GOT3 (cell line): Measurements from ENCODE around the gene SS18L1.

Source experiments
- DNase-seq: peaks from one replicate; lab custom pipeline; 2025; ENCODE audit warnings: mixed read lengths; lab: John Stamatoyannopoulos, UW

SS18L1 gene

GRCh38 chr20:62195736-62196135, 52.2 kb downstream of the SS18L1 start:
- no peak for DNase-seq

- DNase-seq = no peak
Measured at GRCh38 chr20:62196286-62196685, 52.7 kb downstream of the SS18L1 start.

- DNase-seq = no peak
Measured at GRCh38 chr20:62197311-62197710, 53.7 kb downstream of the SS18L1 start.

GRCh38 chr20:62197801-62198200, 54.2 kb downstream of the SS18L1 start:
- no peak for DNase-seq

GRCh38 chr20:62198496-62198895, 54.9 kb downstream of the SS18L1 start:
- no peak for DNase-seq

GRCh38 chr20:62198931-62199330, 55.4 kb downstream of the SS18L1 start:
- no peak for DNase-seq

- DNase-seq = no peak
Measured at GRCh38 chr20:62200491-62201172, 57.1 kb downstream of the SS18L1 start.

- DNase-seq = no peak
Measured at GRCh38 chr20:62201173-62202082, 57.9 kb downstream of the SS18L1 start.

GRCh38 chr20:62202083-62202395, 58.5 kb downstream of the SS18L1 start:
- no peak for DNase-seq

GRCh38 chr20:62202676-62203377, 59.3 kb downstream of the SS18L1 start:
- DNase-seq = no peak

GRCh38 chr20:62203378-62204030, 59.9 kb downstream of the SS18L1 start:
- DNase-seq = no peak

GRCh38 chr20:62205618-62206387, 62.2 kb downstream of the SS18L1 start:
- no peak for DNase-seq

- no peak for DNase-seq
Measured at GRCh38 chr20:62206388-62206775, 62.8 kb downstream of the SS18L1 start.

- DNase-seq = no peak
Measured at GRCh38 chr20:62208061-62208794, 64.7 kb downstream of the SS18L1 start.

- DNase-seq = no peak
Measured at GRCh38 chr20:62208795-62209755, 65.5 kb downstream of the SS18L1 start.

GRCh38 chr20:62209850-62210495, 66.4 kb downstream of the SS18L1 start:
- DNase-seq = no peak

GRCh38 chr20:62210496-62210855, 66.9 kb downstream of the SS18L1 start:
- DNase-seq = no peak

GRCh38 chr20:62211216-62211615, 67.6 kb downstream of the SS18L1 start:
- DNase-seq = no peak

GRCh38 chr20:62211769-62212288, 68.3 kb downstream of the SS18L1 start:
- no peak for DNase-seq
